Fibroblast of villous mesenchyme (primary cell): Measurements from ENCODE around the gene CTNND2. TPM values are rescaled to one million over a fixed set of nuclear protein-coding genes. Genes with fewer than 3 reads are reported as not detected.

ENCODE experiments used
- DNase-seq: peaks from one replicate; pipeline ENCODE4 v3.0.0-alpha.2; 2010; ENCODE audit warnings: low read depth
- H3K4me3 ChIP-seq: 2 replicates; pipeline ENCODE4 v1.5.1; 2011; ENCODE audit warnings: low read depth, mild to moderate bottlenecking, low read length
- total RNA-seq: library from RNA; depleted of rRNA; stranded (reverse); fragments of >200 nt; gene quantifications from 2 replicates; pipeline ENCODE4 v1.2.3, GENCODE V29; 2012
- TF ChIP-seq, protein P1 (sequence below): IDR thresholded peaks from 2 replicates; pipeline ENCODE4 v1.5.1; 2012; ENCODE audit warnings: low read depth, mild to moderate bottlenecking, low read length; ENCODE audit not compliant: insufficient read depth

CTNND2 gene
- total RNA-seq, 1 donor = not detected

DNA sequence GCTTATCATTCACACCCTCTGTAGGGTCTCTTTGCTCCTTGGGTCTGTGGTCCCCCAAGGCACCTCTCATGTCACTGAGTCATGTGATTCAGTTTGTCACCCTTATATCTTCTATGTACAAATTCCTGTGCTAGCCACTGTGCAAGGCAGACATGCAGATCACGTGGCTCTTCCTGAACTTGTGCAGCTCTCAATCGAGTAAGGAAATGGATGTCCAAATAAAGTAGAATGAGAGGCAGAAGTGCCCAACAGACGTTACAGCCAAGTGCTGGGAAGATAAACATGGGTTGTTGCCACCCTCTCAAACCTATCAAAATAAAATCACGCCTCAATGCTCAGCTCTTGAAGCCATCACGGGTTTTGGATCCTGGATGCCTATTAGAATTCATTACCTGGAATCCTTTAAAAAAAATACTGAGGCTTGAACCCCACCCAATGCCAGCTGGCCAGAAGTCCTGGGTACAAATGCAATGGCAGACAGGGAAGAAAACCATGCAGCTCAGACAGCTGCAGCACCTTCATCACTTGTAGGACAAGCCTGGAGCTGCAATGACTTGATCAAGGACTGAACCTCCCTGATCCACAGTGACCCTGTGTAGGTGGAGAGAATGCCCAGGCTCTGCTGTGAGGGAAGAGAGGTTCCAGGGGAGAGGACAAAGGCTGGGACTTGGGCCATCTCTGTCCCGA is 914.5 kb downstream of the CTNND2 start:
- no peak for DNase-seq
- no peak overlapping the region for H3K4me3 ChIP-seq
- TF ChIP-seq, protein P1, sequence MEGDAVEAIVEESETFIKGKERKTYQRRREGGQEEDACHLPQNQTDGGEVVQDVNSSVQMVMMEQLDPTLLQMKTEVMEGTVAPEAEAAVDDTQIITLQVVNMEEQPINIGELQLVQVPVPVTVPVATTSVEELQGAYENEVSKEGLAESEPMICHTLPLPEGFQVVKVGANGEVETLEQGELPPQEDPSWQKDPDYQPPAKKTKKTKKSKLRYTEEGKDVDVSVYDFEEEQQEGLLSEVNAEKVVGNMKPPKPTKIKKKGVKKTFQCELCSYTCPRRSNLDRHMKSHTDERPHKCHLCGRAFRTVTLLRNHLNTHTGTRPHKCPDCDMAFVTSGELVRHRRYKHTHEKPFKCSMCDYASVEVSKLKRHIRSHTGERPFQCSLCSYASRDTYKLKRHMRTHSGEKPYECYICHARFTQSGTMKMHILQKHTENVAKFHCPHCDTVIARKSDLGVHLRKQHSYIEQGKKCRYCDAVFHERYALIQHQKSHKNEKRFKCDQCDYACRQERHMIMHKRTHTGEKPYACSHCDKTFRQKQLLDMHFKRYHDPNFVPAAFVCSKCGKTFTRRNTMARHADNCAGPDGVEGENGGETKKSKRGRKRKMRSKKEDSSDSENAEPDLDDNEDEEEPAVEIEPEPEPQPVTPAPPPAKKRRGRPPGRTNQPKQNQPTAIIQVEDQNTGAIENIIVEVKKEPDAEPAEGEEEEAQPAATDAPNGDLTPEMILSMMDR = no peak

DNA sequence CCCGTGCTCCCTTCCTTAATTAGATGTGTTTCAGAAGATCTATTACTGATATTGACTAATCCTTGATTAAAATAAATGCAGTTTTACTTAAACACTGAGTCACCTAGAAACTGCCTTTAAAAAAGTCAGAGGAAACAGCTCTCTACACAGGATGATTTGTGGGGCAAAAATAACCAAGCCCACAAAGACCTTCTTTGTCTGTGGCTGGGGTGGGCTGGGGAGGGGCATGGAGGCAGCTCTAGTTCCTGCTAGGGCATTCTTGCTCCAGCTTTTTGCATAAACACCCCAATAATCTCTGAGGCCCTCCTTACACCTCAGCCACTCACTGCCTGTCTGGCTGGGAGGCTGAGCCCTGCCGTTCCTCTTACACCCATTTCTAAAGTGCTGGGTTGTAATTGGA is 915.6 kb downstream of the CTNND2 start:
- TF ChIP-seq, protein P1 = no peak
- DNase-seq = no peak
- no peak overlapping the region for H3K4me3 ChIP-seq

DNA sequence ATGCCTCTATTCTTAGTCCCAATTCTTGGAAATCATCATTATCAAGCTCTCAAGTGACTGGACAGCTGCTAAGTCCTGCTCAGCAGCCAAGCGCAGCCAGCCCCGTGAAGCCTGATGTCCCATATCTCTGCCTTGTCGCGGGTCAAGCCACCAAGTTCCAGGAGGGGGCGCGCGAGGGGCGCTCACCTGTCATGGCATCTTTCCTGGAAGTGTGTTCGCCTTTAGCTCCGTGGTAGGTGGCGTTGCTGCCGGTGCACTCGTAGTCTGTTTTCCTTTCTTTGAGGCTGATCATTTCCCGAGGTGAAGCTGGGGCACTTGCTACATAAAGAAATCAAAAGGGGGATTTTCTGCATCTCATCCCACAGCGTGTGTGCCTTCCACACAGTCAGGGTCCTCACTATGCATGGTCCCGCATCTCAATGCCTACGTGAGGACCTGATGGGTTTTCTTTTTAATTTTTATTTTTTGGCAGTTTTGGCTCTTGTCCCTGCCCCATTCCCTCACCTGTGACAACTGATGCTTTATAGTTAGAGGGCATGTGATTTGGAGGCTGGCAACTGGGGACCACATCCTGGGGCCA is 916.2 kb downstream of the CTNND2 start:
- DNase-seq = peak; percentile 5

DNA sequence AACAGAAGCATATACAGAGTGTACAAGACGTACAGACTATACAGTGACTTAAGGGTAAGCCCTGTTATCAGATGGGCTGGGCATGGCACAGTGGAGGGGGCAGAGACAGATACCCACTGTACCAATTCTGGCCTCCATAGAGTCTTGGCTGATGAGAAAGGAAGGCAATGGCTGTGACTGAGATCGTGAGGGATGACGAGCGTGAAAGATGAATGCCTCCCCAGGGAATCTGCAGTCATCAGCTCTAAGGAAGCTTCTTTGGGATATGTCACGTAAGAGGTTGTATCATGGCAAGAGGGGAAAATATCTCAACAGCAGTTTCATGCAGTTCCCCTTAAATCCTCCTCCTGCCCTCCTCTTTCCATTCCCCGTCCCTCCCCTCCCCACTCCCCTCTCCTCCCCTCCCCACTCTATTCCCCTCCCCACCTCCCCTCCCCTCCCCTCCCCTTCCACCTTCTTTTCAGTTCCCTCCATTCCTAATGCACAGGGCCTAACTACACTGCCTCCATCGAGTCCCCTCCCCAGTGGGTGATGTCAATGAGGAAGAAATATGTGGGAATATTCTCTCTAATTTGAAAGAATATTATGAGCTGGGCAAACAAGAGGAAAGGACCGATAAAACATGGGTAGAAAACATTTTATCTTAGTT is 916.8 kb downstream of the CTNND2 start:
- no peak for DNase-seq
- H3K4me3 ChIP-seq = no peak overlapping the region
- TF ChIP-seq, protein P1 = no peak

More for the DNA sequence above, 916.2 kb downstream of the CTNND2 start:
- TF ChIP-seq, protein P1 = peak; percentile 69
- no peak overlapping the region for H3K4me3 ChIP-seq

DNA sequence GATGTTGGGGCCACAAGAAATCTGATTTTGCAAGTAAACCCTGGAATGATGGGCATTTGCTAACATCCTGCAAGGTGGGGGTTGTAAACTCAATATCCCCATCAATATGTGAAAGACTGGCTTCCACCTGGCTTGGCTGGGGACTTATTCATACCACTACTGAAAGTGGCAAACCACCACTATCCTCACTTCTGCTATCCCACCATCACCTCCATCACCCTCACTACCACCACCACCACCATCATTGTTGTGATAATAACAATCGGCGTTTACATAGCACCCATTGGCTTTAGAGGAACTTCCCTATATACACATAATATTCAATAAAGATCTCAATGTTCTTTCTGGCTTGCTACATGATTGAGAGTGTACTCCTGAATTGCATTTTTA is 918.5 kb downstream of the CTNND2 start:
- TF ChIP-seq, protein P1 = no peak
- H3K4me3 ChIP-seq = no peak overlapping the region
- no peak for DNase-seq

DNA sequence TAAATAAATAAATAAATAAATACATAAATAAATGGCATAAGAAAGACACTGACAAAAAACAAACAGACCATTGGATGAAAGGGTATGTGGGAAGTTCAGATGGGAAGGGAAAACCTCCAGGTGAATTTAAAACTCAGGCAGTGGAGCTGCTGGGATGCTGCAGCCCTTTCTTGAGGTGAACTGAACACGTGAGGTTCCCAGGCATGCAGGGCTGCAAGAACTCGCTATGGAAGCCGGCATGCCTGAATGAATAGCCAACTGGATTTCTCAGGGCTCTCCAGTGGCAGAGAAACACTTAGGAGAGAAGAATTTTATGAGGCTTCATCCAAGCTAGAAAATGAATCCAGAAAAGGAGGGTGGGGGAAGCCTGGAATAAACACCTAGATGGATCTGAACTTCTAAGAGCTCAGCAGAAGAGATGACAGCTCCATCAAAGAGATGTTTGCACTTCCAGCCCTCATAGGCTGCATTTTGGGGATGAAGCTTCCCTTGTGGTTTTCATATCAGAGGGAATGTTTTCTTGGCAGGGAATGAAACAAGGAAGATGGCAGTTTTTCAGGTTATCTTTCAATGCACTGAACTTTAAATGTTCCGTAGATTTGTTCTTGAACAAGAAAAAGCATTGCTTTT is 919.0 kb downstream of the CTNND2 start:
- no peak overlapping the region for H3K4me3 ChIP-seq
- TF ChIP-seq, protein P1 = no peak
- no peak for DNase-seq
